Erythroblast (primary cell): Measurements from ENCODE around the gene NLRX1.

Experiments used
- GATA1 ChIP-seq: IDR thresholded peaks from 2 replicates; pipeline ENCODE4 v1.6.1; 2011; ENCODE audit warnings: low read depth, mild to moderate bottlenecking, control low read depth, low read length, moderate library complexity
- POLR2A ChIP-seq: IDR thresholded peaks from 2 replicates; pipeline ENCODE4 v1.6.1; 2011; ENCODE audit warnings: mild to moderate bottlenecking, low read length

DNA sequence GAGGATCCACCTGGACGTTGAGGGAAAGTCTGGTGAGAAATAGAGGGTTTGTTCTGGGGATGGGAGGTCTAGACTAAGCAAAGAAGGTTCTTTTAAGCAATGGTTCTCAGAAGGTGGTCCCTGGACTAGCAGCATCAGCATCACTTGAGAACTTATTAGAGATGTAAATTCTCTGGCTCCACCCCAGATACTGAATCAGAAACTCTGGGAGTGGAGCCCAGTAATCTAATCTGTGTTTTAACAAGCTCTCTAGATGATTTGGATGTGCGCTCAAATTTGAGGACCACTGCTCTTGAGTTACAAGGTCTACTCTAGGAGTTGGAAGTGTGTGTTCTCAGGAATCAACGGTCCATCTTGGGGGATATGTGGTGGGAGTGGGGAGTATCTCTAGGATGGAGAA lies 23.0 kb upstream of the NLRX1 start:
- TF ChIP-seq POLR2A = no peak
- no peak for TF ChIP-seq GATA1
